Right lung (tissue), 10 donors: Measurements from ENCODE around the gene SRRM1. TPM values are rescaled to one million over a fixed set of nuclear protein-coding genes. Genes with fewer than 3 reads are reported as not detected.

Experiments
- DNase-seq, 2 donors: peaks; one replicate each; pipeline ENCODE4 v3.0.0-alpha.2; 2013
- long read RNA-seq, 8 donors: transcript quantifications; one replicate each; lab custom pipeline, GENCODE V29; 2026
- polyA plus RNA-seq, 5 donors: library from polyadenylated mRNA; unstranded; fragments of 120-200 nt; gene quantifications; one replicate each; pipeline versions ENCODE4 v1.2.1 to v1.2.3, GENCODE V29; 2013; ENCODE audit warnings: inconsistent platforms in 1 of 5, low replicate concordance in 1 of 5; ENCODE audit not compliant: insufficient read length in 5 of 5, insufficient read depth in 1 of 5

SRRM1 gene
- 100 to 1,000 TPM; 140 to 205 (median 183) TPM for polyA plus RNA-seq
- long read RNA-seq, donor 1, transcript SRRM1-206 (4 exons, 799 nt), result minor isoform, 5 of 282 reads
- long read RNA-seq, donor 1, transcript SRRM1-216 (2 exons, 513 nt), result major isoform, 12 of 282 reads
- long read RNA-seq, donor 1, partial matches to known transcripts, result 260 of 282 reads
- long read RNA-seq, donor 1, other reads (novel, unspliced or antisense), result 0 of 282 reads
- long read RNA-seq, donor 2, full-length matches to known transcripts, result 5 of 48 reads
- long read RNA-seq, donor 2, partial matches to known transcripts, result 43 of 48 reads
- long read RNA-seq, donor 2, other reads (novel, unspliced or antisense), result 0 of 48 reads
- long read RNA-seq, donor 3, full-length matches to known transcripts, result 10 of 228 reads
- long read RNA-seq, donor 3, partial matches to known transcripts, result 218 of 228 reads
- long read RNA-seq, donor 3, other reads (novel, unspliced or antisense), result 0 of 228 reads
- long read RNA-seq, donor 4, transcript SRRM1-216 (2 exons, 513 nt), result major isoform, 8 of 62 reads
- long read RNA-seq, donor 4, partial matches to known transcripts, result 51 of 62 reads
- long read RNA-seq, donor 4, other reads (novel, unspliced or antisense), result 0 of 62 reads
- long read RNA-seq, donor 5, full-length matches to known transcripts, result 13 of 112 reads
- long read RNA-seq, donor 5, partial matches to known transcripts, result 99 of 112 reads
- long read RNA-seq, donor 5, other reads (novel, unspliced or antisense), result 0 of 112 reads
- long read RNA-seq, donor 6, full-length matches to known transcripts, result 17 of 125 reads
- long read RNA-seq, donor 6, partial matches to known transcripts, result 108 of 125 reads
- long read RNA-seq, donor 6, other reads (novel, unspliced or antisense), result 0 of 125 reads
- long read RNA-seq, donor 7, full-length matches to known transcripts, result 15 of 141 reads
- long read RNA-seq, donor 7, partial matches to known transcripts, result 126 of 141 reads
- long read RNA-seq, donor 7, other reads (novel, unspliced or antisense), result 0 of 141 reads
- long read RNA-seq, donor 8, partial matches to known transcripts, result 12 of 14 reads
- long read RNA-seq, donor 8, other reads (novel, unspliced or antisense), result 0 of 14 reads

GRCh38 chr1:24642481-24643362 is at the start of gene SRRM1:
SRRM1 (plus strand) TSS chr1:24643302; CDS start chr1:24643327, 25 bp downstream.
- DNase-seq, result peak; percentile 99 to 100

- DNase-seq, result peak in 1 of 2 donors; percentile 35
Measured at GRCh38 chr1:24594328-24594598, 48.8 kb upstream of the SRRM1 start.

GRCh38 chr1:24596401-24596880 is 46.7 kb upstream of the SRRM1 start:
- DNase-seq, result no peak

- no peak for DNase-seq
Measured at GRCh38 chr1:24599265-24599664, 43.8 kb upstream of the SRRM1 start.

- no peak for DNase-seq
Measured at GRCh38 chr1:24600551-24600950, 42.6 kb upstream of the SRRM1 start.

- no peak for DNase-seq
Measured at GRCh38 chr1:24605534-24606295, 37.4 kb upstream of the SRRM1 start.

- DNase-seq, result no peak
Measured at GRCh38 chr1:24606296-24606605, 36.9 kb upstream of the SRRM1 start.

- no peak for DNase-seq
Measured at GRCh38 chr1:24606621-24607020, 36.5 kb upstream of the SRRM1 start.

GRCh38 chr1:24609949-24610517 is 33.1 kb upstream of the SRRM1 start:
- no peak for DNase-seq

GRCh38 chr1:24619376-24619775 is 23.7 kb upstream of the SRRM1 start:
- DNase-seq, result no peak

- DNase-seq, result no peak
Measured at GRCh38 chr1:24620678-24621077, 22.4 kb upstream of the SRRM1 start.

GRCh38 chr1:24621121-24621520 is 22.0 kb upstream of the SRRM1 start:
- no peak for DNase-seq

GRCh38 chr1:24622218-24622617 is 20.9 kb upstream of the SRRM1 start:
- DNase-seq, result no peak

- DNase-seq, result no peak
Measured at GRCh38 chr1:24632832-24633175, 10.3 kb upstream of the SRRM1 start.

GRCh38 chr1:24635195-24635843 is 7.8 kb upstream of the SRRM1 start:
- peak in 1 of 2 donors; percentile 42 for DNase-seq

- DNase-seq, result no peak
Measured at GRCh38 chr1:24636661-24637357, 6.3 kb upstream of the SRRM1 start.

- DNase-seq, result no peak
Measured at GRCh38 chr1:24639094-24639493, 4.0 kb upstream of the SRRM1 start.

- DNase-seq, result no peak
Measured at GRCh38 chr1:24639881-24640280, 3.2 kb upstream of the SRRM1 start.

- no peak for DNase-seq
Measured at GRCh38 chr1:24640288-24640687, 2.8 kb upstream of the SRRM1 start.
